GM12878 (cell line): ENCODE data around the gene JMJD6. TPM values are rescaled to one million over a fixed set of nuclear protein-coding genes. Genes with fewer than 3 reads are reported as not detected.

Experiments used
- BMI1 ChIP-seq: fragments of 450-650 bp; IDR thresholded peaks from 2 replicates; pipeline ENCODE4 v1.6.1; 2016; ENCODE audit warnings: mild to moderate bottlenecking, moderate library complexity, borderline replicate concordance
- CBFB ChIP-seq: IDR thresholded peaks from 2 replicates; pipeline ENCODE4 v1.6.1; 2016; ENCODE audit warnings: antibody characterized with exemption, low read depth
- GATAD2B ChIP-seq: fragments of 450-650 bp; conservative IDR thresholded peaks from 2 replicates; pipeline ENCODE4 v1.6.1; 2017; ENCODE audit warnings: low read depth, mild to moderate bottlenecking, moderate library complexity
- IRF4 ChIP-seq: IDR thresholded peaks from 2 replicates; pipeline ENCODE4 v1.6.1; 2011; ENCODE audit warnings: low read depth, low read length
- MEF2B ChIP-seq: fragments of 450-650 bp; IDR thresholded peaks from 2 replicates; pipeline ENCODE4 v1.6.1; 2018; ENCODE audit warnings: mild to moderate bottlenecking, moderate library complexity; ENCODE audit not compliant: partially characterized antibody, poor library complexity, severe bottlenecking
- NR2F1 ChIP-seq: fragments of 450-650 bp; conservative IDR thresholded peaks from 2 replicates; pipeline ENCODE4 v1.6.1; 2017; ENCODE audit warnings: mild to moderate bottlenecking
- NRF1 ChIP-seq: conservative IDR thresholded peaks from 2 replicates; pipeline ENCODE4 v1.6.1; 2011; ENCODE audit warnings: mild to moderate bottlenecking, low read depth, low read length, improper control_type of control experiment
- PAX8 ChIP-seq: fragments of 450-650 bp; IDR thresholded peaks from 2 replicates; pipeline ENCODE4 v1.6.1; 2017; ENCODE audit warnings: mild to moderate bottlenecking, moderate library complexity
- PML ChIP-seq: IDR thresholded peaks from 2 replicates; pipeline ENCODE4 v1.6.1; 2012; ENCODE audit warnings: low read length, inconsistent platforms
- POLR2AphosphoS2 ChIP-seq: IDR thresholded peaks from 2 replicates; pipeline ENCODE4 v1.6.1; 2011; ENCODE audit warnings: low read depth, mild to moderate bottlenecking, low read length, improper control_type of control experiment, moderate library complexity
- POU2F2 ChIP-seq: IDR thresholded peaks from 3 replicates; pipeline ENCODE4 v1.6.1; 2011; ENCODE audit warnings: low read depth, mild to moderate bottlenecking, low read length, borderline replicate concordance
- RAD51 ChIP-seq: fragments of 450-650 bp; IDR thresholded peaks from 2 replicates; pipeline ENCODE4 v1.6.1; 2016; ENCODE audit warnings: moderate library complexity, mild to moderate bottlenecking, inconsistent platforms
- SREBF1 ChIP-seq: IDR thresholded peaks from 2 replicates; pipeline ENCODE4 v1.6.1; 2012; ENCODE audit warnings: mild to moderate bottlenecking, low read length
- TAF1 ChIP-seq: IDR thresholded peaks from 2 replicates; pipeline ENCODE4 v1.6.1; 2011; ENCODE audit warnings: mild to moderate bottlenecking, low read depth, low read length, borderline replicate concordance
- WRNIP1 ChIP-seq: IDR thresholded peaks from 2 replicates; pipeline ENCODE4 v1.6.1; 2011; ENCODE audit warnings: low read depth, low read length, improper control_type of control experiment, borderline replicate concordance
- ZNF24 ChIP-seq: fragments of 450-650 bp; IDR thresholded peaks from 2 replicates; pipeline ENCODE4 v1.6.1; 2017; ENCODE audit warnings: antibody characterized with exemption, mild to moderate bottlenecking
- polyA plus RNA-seq, 11 experiments: library from polyadenylated mRNA; depleted of rRNA in 4 of 11; unstranded in 6 of 11; stranded (reverse) in 5 of 11; fragments of >200 nt; fragmentation: Nextera tagmentation in 4 of 11; fragmentation: Illumina TruSeq in 1 of 11; extraction: Ambion mirVana in 4 of 11; extraction: Trizol in 1 of 11; gene quantifications; 1 replicate in 1 of 11; 2 replicates in 10 of 11; pipeline versions ENCODE4 v1.2.1 to v1.2.3, GENCODE V29; 2011 to 2016; ENCODE audit warnings: inconsistent platforms in 2 of 11, missing spikeins in 2 of 11, low read depth in 1 of 11
- total RNA-seq, 4 experiments: library from RNA; depleted of rRNA in 3 of 4; stranded (reverse); fragments of >200 nt in 3 of 4; fragmentation: Illumina TruSeq in 1 of 4; extraction: Trizol in 1 of 4; gene quantifications; 2 replicates each; pipeline versions ENCODE4 v1.2.1 to v1.2.3, GENCODE V29; 2013 to 2021
- TF ChIP-seq, protein P1 (sequence below): IDR thresholded peaks from 2 replicates; pipeline ENCODE4 v1.6.1; 2012; ENCODE audit warnings: low read length, inconsistent platforms
- TF ChIP-seq, protein P2 (sequence below): IDR thresholded peaks from 2 replicates; pipeline ENCODE4 v1.6.1; 2012; ENCODE audit warnings: mild to moderate bottlenecking, low read depth, low read length
- TF ChIP-seq, protein P3 (sequence below): fragments of 450-650 bp; conservative IDR thresholded peaks from 2 replicates; pipeline ENCODE4 v1.6.1; 2017; ENCODE audit warnings: mild to moderate bottlenecking, moderate library complexity
- TF ChIP-seq, protein P4 (sequence below): fragments of 450-650 bp; IDR thresholded peaks from 2 replicates; pipeline ENCODE4 v1.6.1; 2017; ENCODE audit warnings: mild to moderate bottlenecking, moderate library complexity

JMJD6 gene
- total and polyA plus RNA-seq, 10 of the 15 experiments (the other 5 are each of a cell fraction or from before 2014, with no cell fraction given): 1.2 to 36.0 (median 22.2) TPM

DNA sequence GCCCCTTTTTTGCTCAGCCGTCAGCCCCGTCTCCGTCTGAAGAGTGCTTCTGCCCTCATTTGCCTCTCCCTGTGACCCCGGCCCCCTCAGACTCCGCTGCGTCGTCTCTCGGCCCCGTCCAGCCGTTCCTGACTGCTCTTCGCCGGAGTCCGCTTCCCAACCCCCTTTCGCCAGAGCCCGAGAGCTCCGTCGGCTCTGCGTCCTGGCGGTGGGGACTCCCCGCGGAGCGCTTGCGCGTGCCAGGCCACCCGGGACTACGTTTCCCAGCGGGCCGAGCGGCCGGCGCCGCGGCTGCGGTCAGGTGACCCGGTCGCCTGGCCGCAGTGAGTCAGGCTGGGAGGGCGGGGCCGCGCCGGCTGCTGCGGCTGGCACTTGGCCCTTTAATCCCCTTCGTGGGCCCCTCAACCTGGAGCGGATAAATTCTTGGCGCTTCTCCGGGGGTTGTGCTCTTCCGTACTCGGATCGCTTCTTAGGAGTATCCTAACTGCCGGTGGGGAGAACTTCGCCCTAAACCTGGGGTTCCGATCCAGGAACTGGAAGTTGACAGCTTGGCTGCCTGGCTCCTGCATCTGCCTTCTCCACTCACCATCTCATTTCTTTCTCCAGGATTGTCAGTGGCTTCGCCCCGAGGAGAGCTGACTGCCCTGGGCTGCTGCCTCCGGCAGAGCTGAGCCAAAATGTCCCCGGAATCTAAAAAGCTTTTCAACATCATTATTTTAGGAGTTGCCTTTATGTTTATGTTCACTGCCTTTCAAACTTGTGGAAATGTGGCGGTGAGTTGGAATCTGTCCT is 11.5 kb upstream of the JMJD6 start, which contains the start of gene MFSD11 (continued):
- no peak for TF ChIP-seq CBFB
- TF ChIP-seq NRF1: peak; percentile 30; the same call in 1 of the 2 replicates
- TF ChIP-seq, protein P1, sequence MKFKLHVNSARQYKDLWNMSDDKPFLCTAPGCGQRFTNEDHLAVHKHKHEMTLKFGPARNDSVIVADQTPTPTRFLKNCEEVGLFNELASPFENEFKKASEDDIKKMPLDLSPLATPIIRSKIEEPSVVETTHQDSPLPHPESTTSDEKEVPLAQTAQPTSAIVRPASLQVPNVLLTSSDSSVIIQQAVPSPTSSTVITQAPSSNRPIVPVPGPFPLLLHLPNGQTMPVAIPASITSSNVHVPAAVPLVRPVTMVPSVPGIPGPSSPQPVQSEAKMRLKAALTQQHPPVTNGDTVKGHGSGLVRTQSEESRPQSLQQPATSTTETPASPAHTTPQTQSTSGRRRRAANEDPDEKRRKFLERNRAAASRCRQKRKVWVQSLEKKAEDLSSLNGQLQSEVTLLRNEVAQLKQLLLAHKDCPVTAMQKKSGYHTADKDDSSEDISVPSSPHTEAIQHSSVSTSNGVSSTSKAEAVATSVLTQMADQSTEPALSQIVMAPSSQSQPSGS: no peak
- TF ChIP-seq IRF4: no peak
- peak; percentile 71 for TF ChIP-seq RAD51
- TF ChIP-seq SREBF1: peak; percentile 72; the same call in 1 of the 2 replicates
- TF ChIP-seq, protein P2, sequence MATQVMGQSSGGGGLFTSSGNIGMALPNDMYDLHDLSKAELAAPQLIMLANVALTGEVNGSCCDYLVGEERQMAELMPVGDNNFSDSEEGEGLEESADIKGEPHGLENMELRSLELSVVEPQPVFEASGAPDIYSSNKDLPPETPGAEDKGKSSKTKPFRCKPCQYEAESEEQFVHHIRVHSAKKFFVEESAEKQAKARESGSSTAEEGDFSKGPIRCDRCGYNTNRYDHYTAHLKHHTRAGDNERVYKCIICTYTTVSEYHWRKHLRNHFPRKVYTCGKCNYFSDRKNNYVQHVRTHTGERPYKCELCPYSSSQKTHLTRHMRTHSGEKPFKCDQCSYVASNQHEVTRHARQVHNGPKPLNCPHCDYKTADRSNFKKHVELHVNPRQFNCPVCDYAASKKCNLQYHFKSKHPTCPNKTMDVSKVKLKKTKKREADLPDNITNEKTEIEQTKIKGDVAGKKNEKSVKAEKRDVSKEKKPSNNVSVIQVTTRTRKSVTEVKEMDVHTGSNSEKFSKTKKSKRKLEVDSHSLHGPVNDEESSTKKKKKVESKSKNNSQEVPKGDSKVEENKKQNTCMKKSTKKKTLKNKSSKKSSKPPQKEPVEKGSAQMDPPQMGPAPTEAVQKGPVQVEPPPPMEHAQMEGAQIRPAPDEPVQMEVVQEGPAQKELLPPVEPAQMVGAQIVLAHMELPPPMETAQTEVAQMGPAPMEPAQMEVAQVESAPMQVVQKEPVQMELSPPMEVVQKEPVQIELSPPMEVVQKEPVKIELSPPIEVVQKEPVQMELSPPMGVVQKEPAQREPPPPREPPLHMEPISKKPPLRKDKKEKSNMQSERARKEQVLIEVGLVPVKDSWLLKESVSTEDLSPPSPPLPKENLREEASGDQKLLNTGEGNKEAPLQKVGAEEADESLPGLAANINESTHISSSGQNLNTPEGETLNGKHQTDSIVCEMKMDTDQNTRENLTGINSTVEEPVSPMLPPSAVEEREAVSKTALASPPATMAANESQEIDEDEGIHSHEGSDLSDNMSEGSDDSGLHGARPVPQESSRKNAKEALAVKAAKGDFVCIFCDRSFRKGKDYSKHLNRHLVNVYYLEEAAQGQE: no peak
- 0 out of 2 replicates have a peak, but pooled peaks have one; percentile 52 for TF ChIP-seq GATAD2B
- TF ChIP-seq, protein P3, sequence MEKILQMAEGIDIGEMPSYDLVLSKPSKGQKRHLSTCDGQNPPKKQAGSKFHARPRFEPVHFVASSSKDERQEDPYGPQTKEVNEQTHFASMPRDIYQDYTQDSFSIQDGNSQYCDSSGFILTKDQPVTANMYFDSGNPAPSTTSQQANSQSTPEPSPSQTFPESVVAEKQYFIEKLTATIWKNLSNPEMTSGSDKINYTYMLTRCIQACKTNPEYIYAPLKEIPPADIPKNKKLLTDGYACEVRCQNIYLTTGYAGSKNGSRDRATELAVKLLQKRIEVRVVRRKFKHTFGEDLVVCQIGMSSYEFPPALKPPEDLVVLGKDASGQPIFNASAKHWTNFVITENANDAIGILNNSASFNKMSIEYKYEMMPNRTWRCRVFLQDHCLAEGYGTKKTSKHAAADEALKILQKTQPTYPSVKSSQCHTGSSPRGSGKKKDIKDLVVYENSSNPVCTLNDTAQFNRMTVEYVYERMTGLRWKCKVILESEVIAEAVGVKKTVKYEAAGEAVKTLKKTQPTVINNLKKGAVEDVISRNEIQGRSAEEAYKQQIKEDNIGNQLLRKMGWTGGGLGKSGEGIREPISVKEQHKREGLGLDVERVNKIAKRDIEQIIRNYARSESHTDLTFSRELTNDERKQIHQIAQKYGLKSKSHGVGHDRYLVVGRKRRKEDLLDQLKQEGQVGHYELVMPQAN: peak; percentile 96
- peak; percentile 18; the same call in 2 of the 3 replicates for TF ChIP-seq POU2F2
- TF ChIP-seq TAF1: peak; percentile 21; the same call in 1 of the 2 replicates
- TF ChIP-seq BMI1: no peak
- TF ChIP-seq PAX8: no peak
- TF ChIP-seq MEF2B: no peak
- TF ChIP-seq, protein P4, sequence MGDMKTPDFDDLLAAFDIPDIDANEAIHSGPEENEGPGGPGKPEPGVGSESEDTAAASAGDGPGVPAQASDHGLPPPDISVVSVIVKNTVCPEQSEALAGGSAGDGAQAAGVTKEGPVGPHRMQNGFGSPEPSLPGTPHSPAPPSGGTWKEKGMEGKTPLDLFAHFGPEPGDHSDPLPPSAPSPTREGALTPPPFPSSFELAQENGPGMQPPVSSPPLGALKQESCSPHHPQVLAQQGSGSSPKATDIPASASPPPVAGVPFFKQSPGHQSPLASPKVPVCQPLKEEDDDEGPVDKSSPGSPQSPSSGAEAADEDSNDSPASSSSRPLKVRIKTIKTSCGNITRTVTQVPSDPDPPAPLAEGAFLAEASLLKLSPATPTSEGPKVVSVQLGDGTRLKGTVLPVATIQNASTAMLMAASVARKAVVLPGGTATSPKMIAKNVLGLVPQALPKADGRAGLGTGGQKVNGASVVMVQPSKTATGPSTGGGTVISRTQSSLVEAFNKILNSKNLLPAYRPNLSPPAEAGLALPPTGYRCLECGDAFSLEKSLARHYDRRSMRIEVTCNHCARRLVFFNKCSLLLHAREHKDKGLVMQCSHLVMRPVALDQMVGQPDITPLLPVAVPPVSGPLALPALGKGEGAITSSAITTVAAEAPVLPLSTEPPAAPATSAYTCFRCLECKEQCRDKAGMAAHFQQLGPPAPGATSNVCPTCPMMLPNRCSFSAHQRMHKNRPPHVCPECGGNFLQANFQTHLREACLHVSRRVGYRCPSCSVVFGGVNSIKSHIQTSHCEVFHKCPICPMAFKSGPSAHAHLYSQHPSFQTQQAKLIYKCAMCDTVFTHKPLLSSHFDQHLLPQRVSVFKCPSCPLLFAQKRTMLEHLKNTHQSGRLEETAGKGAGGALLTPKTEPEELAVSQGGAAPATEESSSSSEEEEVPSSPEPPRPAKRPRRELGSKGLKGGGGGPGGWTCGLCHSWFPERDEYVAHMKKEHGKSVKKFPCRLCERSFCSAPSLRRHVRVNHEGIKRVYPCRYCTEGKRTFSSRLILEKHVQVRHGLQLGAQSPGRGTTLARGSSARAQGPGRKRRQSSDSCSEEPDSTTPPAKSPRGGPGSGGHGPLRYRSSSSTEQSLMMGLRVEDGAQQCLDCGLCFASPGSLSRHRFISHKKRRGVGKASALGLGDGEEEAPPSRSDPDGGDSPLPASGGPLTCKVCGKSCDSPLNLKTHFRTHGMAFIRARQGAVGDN: no peak
- peak; percentile 29; the same call in 1 of the 2 replicates for TF ChIP-seq PML
- peak; percentile 84 for TF ChIP-seq NR2F1
- no peak for TF ChIP-seq POLR2AphosphoS2
- no peak for TF ChIP-seq WRNIP1
- no peak for TF ChIP-seq ZNF24
